MCF 10A (cell line): ENCODE results near the gene CDC42EP1. TPM values are rescaled to one million over a fixed set of nuclear protein-coding genes. Genes with fewer than 3 reads are reported as not detected.
A peak's percentile ranks its signal among the peaks of the same experiment; 100 is the strongest.

Experiments used
- BruUV-seq: library from RNA; stranded (reverse); fragments of 400-500 nt; replicated peaks from 2 replicates; lab custom pipeline; 2021; lab: Mats Ljungman, UMichigan
- CTCF ChIA-PET: fragments of 300-600 bp; sonication (Branson Sonifier 250); formaldehyde crosslinking; extraction: SDS; loops from one replicate; lab custom pipeline; 2021; ENCODE audit warnings: antibody characterized with exemption, inconsistent platforms; lab: Yijun Ruan, JAX
- POLR2A ChIA-PET: fragments of 300-600, 350-650 bp; sonication (Branson Sonifier 250); formaldehyde crosslinking; extraction: SDS; loops from one replicate; lab custom pipeline; 2020; ENCODE audit warnings: antibody characterized with exemption, inconsistent platforms; lab: Yijun Ruan, JAX
- DNase-seq: peaks from one replicate; pipeline ENCODE4 v3.0.0-alpha.2; 2018; ENCODE audit not compliant: unreplicated experiment
- H3K27ac Mint-ChIP-seq: one replicate; pipeline ENCODE4 v1.8.0; 2022; ENCODE audit warnings: mild to moderate bottlenecking, low read depth, mixed read lengths; ENCODE audit not compliant: unreplicated experiment
- H3K27me3 Mint-ChIP-seq: one replicate; pipeline ENCODE4 v1.8.0; 2022; ENCODE audit warnings: mixed read lengths; ENCODE audit not compliant: insufficient read depth, unreplicated experiment
- H3K36me3 Mint-ChIP-seq: one replicate; pipeline ENCODE4 v1.8.0; 2022; ENCODE audit warnings: mild to moderate bottlenecking, moderate library complexity, mixed read lengths; ENCODE audit not compliant: insufficient read depth, unreplicated experiment
- H3K4me1 Mint-ChIP-seq: one replicate; pipeline ENCODE4 v1.8.0; 2022; ENCODE audit warnings: mixed read lengths; ENCODE audit not compliant: insufficient read depth, unreplicated experiment
- H3K4me3 Mint-ChIP-seq: one replicate; pipeline ENCODE4 v1.8.0; 2022; ENCODE audit warnings: mild to moderate bottlenecking, moderate library complexity, mixed read lengths; ENCODE audit not compliant: unreplicated experiment
- H3K9me3 Mint-ChIP-seq: one replicate; pipeline ENCODE4 v1.8.0; 2022; ENCODE audit warnings: mixed read lengths; ENCODE audit not compliant: unreplicated experiment
- intact Hi-C: fragments of 100-400 bp; cut with micrococcal nuclease; formaldehyde crosslinking; loops from 2 replicates; pipeline ENCODE4 v1.14.1; 2022
- total RNA-seq: library from RNA; stranded (reverse); gene quantifications from 2 replicates; pipeline ENCODE4 v1.2.3, GENCODE V29; 2022
- TF ChIP-seq, protein P1 (sequence below): fragments of 200-600 bp; IDR thresholded peaks from one replicate; pipeline ENCODE4 v1.8.0; 2022; ENCODE audit warnings: antibody characterized with exemption, mild to moderate bottlenecking; ENCODE audit not compliant: unreplicated experiment

CDC42EP1 gene
- total RNA-seq, 1 experiment from 2014 or later: 148 TPM

DNA sequence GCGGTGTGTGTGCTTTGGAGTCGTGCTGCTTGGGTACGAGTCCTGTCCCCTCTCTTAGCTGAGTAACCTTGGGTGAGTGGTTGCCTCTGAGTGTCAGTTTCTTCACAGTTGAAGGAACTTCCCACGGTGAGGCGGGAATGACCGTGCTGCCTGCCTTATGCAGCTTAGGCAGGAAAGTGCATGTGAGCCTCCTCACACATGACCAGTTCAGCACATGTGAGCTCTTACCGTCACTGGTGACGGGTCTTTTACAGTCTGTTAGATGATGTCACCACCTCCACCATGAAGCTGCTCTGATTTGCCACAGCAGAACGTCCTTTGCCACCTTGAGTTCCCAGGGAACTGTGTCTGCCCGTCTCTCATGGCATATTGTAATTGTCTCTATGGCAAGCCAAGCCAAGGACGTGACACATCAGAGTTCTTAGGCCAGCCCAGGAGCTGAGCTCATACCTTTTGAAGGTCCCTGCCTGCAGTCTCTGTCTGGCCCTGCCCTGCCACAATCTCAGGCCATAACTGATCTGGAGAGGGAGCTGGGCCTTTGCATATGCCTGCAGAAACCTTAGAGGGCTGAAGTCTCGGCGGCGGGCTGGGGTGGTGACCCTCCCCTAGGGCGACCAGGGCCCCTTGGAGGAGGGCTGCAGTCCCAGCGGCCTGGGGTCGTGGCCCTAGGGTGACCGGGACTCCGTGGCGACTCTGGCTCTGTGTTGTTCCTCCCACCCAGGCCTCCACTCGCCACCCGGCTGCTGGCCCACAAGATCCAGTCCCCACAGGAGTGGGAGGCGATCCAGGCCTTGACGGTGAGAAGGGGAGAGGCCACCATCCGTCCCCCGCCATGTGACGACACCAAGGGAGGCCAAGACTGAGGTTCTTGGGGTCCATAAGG, 56.2 kb downstream of the CDC42EP1 start:
- Mint-ChIP-seq H3K4me3 (no peak overlapping the region), H3K4me1 (no peaks in the 10 kb centered on the region), H3K36me3 (peaks cover 41% of the 10 kb centered on the region), H3K9me3 (no peaks in the 10 kb centered on the region), H3K27me3 (no peaks in the 10 kb centered on the region), H3K27ac (no peak overlapping the region)
- intact Hi-C loops: no loop called here
- no peak for DNase-seq
- BruUV-seq: no TSS peak
- ChIA-PET POLR2A (interaction anchor here (0.6 to 0.7 kb wide), 2 partner anchors 72 to 649 kb away, joined by 3 read pairs; no protein-coding TSS in a partner anchor), CTCF (interaction anchor here (1.1 to 1.3 kb wide), 2 partner anchors 26 to 175 kb away, joined by 3 to 5 read pairs; no protein-coding TSS in a partner anchor)
- TF ChIP-seq, protein P1, sequence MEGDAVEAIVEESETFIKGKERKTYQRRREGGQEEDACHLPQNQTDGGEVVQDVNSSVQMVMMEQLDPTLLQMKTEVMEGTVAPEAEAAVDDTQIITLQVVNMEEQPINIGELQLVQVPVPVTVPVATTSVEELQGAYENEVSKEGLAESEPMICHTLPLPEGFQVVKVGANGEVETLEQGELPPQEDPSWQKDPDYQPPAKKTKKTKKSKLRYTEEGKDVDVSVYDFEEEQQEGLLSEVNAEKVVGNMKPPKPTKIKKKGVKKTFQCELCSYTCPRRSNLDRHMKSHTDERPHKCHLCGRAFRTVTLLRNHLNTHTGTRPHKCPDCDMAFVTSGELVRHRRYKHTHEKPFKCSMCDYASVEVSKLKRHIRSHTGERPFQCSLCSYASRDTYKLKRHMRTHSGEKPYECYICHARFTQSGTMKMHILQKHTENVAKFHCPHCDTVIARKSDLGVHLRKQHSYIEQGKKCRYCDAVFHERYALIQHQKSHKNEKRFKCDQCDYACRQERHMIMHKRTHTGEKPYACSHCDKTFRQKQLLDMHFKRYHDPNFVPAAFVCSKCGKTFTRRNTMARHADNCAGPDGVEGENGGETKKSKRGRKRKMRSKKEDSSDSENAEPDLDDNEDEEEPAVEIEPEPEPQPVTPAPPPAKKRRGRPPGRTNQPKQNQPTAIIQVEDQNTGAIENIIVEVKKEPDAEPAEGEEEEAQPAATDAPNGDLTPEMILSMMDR: no peak

GRCh38 chr22:37617431-37617830, 57.2 kb downstream of the CDC42EP1 start:
- H3K4me3 Mint-ChIP-seq: no peak overlapping the region
- POLR2A ChIA-PET: interaction anchor here (0.9 kb wide), 3 partner anchors 8 to 190 kb away, joined by 3 to 5 read pairs (median 4); partner anchors contain the start of genes GCAT and GGA1

GRCh38 chr22:37618072-37618656, 57.9 kb downstream of the CDC42EP1 start:
- no peak for DNase-seq
- ChIA-PET POLR2A (interaction anchor here (0.9 to 2.0 kb wide), 4 partner anchors 9 to 190 kb away, joined by 3 to 5 read pairs (median 4); partner anchors contain the start of genes GCAT and GGA1), CTCF (interaction anchor here (1.1 to 1.3 kb wide), 5 partner anchors 9 to 174 kb away, joined by 3 to 5 read pairs (median 4); no protein-coding TSS in a partner anchor)
- Mint-ChIP-seq H3K9me3 (no peaks in the 10 kb centered on the region), H3K27ac (no peak overlapping the region), H3K4me1 (no peaks in the 10 kb centered on the region), H3K36me3 (peaks cover 50% of the 10 kb centered on the region), H3K27me3 (no peaks in the 10 kb centered on the region), H3K4me3 (no peak overlapping the region)
- TF ChIP-seq, protein P1: no peak
- no TSS peak for BruUV-seq
- intact Hi-C loops: no loop called here

More at GRCh38 chr22:37617431-37617830, 57.2 kb downstream of the CDC42EP1 start:
- Mint-ChIP-seq H3K9me3 (no peaks in the 10 kb centered on the region), H3K36me3 (peaks cover 50% of the 10 kb centered on the region), H3K27me3 (no peaks in the 10 kb centered on the region), H3K4me1 (no peaks in the 10 kb centered on the region), H3K27ac (no peak overlapping the region)
- TF ChIP-seq, protein P1: no peak
- intact Hi-C loops: no loop called here
- CTCF ChIA-PET: interaction anchor here (1.1 to 1.3 kb wide), 5 partner anchors 10 to 174 kb away, joined by 3 to 5 read pairs (median 4); no protein-coding TSS in a partner anchor
- TSS peak; percentile 13 for BruUV-seq
- no peak for DNase-seq
